ENCODE measurements around the gene SYMPK.

The SYMPK gene

GRCh38 chr19:45817725-45818301, 45.1 kb downstream of the SYMPK start:
- no peak for TF ChIP-seq CTCF (IDR thresholded peaks at IDR 0.05; ENCODE audit: low read depth, low read length, missing control alignments)
- Histone ChIP-seq H3K27ac (no peak overlapping the region), H3K4me3 (ENCODE audit: low read depth, low read length) (no peak overlapping the region), H3K36me3 (replicated peaks) (peaks cover 17% of the 10 kb centered on the region), H3K27me3 (replicated peaks) (no peaks in the 10 kb centered on the region)
- in situ Hi-C loops (cut with HindIII; ENCODE audit: low pct_ligation_motif_present, low sequenced_read_pairs): no loop called here
- DNase-seq: no peak

- H3K27me3 ChIP-seq (replicated peaks): no peaks in the 10 kb centered on the region
- in situ Hi-C loops (cut with HindIII; ENCODE audit: low pct_ligation_motif_present, low sequenced_read_pairs): no loop called here
- H3K27ac ChIP-seq: no peak overlapping the region
- DNase-seq: peak; percentile 92
- H3K4me3 ChIP-seq (ENCODE audit: low read depth, low read length): no peak overlapping the region
- H3K36me3 ChIP-seq (replicated peaks): peaks cover 14% of the 10 kb centered on the region
- peak; percentile 95 for TF ChIP-seq CTCF (IDR thresholded peaks at IDR 0.05; ENCODE audit: low read depth, low read length, missing control alignments)
These were observed 45.8 kb downstream of the SYMPK start for GRCh38 chr19:45817010-45817724.

GRCh38 chr19:45816236-45817009, 46.5 kb downstream of the SYMPK start:
- Histone ChIP-seq H3K36me3 (replicated peaks) (peaks cover 14% of the 10 kb centered on the region), H3K27ac (no peak overlapping the region), H3K27me3 (replicated peaks) (no peaks in the 10 kb centered on the region), H3K4me3 (ENCODE audit: low read depth, low read length) (no peak overlapping the region)
- no peak for DNase-seq
- in situ Hi-C loops (cut with HindIII; ENCODE audit: low pct_ligation_motif_present, low sequenced_read_pairs): no loop called here
- TF ChIP-seq CTCF (IDR thresholded peaks at IDR 0.05; ENCODE audit: low read depth, low read length, missing control alignments): no peak

GRCh38 chr19:45815481-45816216, 47.3 kb downstream of the SYMPK start:
- no peaks in the 10 kb centered on the region for H3K27me3 ChIP-seq (replicated peaks)
- H3K4me3 ChIP-seq (ENCODE audit: low read depth, low read length): peak overlapping the region; percentile 37
- no peak for DNase-seq
- TF ChIP-seq CTCF (IDR thresholded peaks at IDR 0.05; ENCODE audit: low read depth, low read length, missing control alignments): no peak
- H3K27ac ChIP-seq: no peak overlapping the region
- in situ Hi-C loops (cut with HindIII; ENCODE audit: low pct_ligation_motif_present, low sequenced_read_pairs): no loop called here
- H3K36me3 ChIP-seq (replicated peaks): peaks cover 9% of the 10 kb centered on the region

GRCh38 chr19:45814851-45815480, 48.0 kb downstream of the SYMPK start, which contains the start of gene RSPH6A:
Gene RSPH6A, minus strand, starts transcription at chr19:45815308. Its CDS starts 132 bp downstream, at chr19:45815176.
- Histone ChIP-seq H3K27ac (no peak within 1 kb of the TSS), H3K4me3 (ENCODE audit: low read depth, low read length) (peak within 1 kb of the TSS; percentile 37), H3K27me3 (replicated peaks) (no peaks in the 10 kb centered on the region), H3K36me3 (replicated peaks) (peaks cover 2% of the 10 kb centered on the region)
- DNase-seq: no peak
- in situ Hi-C loops (cut with HindIII; ENCODE audit: low pct_ligation_motif_present, low sequenced_read_pairs): no loop called here
- no peak for TF ChIP-seq CTCF (IDR thresholded peaks at IDR 0.05; ENCODE audit: low read depth, low read length, missing control alignments)
